Body of pancreas (tissue), 4 donors: ENCODE measurements around the gene TBC1D7. TPM values are rescaled to one million over a fixed set of nuclear protein-coding genes. Genes with fewer than 3 reads are reported as not detected.

Source experiments
- ATAC-seq: fragments of 150-250 bp; one replicate; pipeline ENCODE4 v1.9.1; 2016
- DNase-seq, 4 donors: peaks; one replicate each; pipeline ENCODE4 v3.0.0-alpha.2; 2019
- H3K27ac ChIP-seq, 4 donors: fragments of 200-600 bp; sonication (generic); 1 replicate in 3 of 4; 2 replicates in 1 of 4; pipeline versions ENCODE4 v1.5.1 to v1.6.1; 2016 to 2019; ENCODE audit warnings: mild to moderate bottlenecking in 1 of 4, mixed read lengths in 1 of 4, moderate library complexity in 1 of 4
- H3K27me3 ChIP-seq, 2 donors: fragments of 200-600 bp; sonication (generic); one replicate each; pipeline ENCODE4 v1.6.0; 2016; ENCODE audit warnings: mild to moderate bottlenecking in 1 of 2
- H3K36me3 ChIP-seq, 2 donors: fragments of 200-600 bp; sonication (generic); replicated peaks in 1 of 2; 2 replicates each; pipeline ENCODE4 v1.5.1; 2016; ENCODE audit warnings: low read depth in 2 of 2; ENCODE audit not compliant: insufficient read depth in 1 of 2
- H3K4me1 ChIP-seq: fragments of 200-600 bp; sonication (generic); one replicate; pipeline ENCODE4 v1.6.0; 2016
- H3K4me3 ChIP-seq, 2 donors: fragments of 200-600 bp; sonication (generic); 1 replicate in 1 of 2; 2 replicates in 1 of 2; pipeline ENCODE4 v1.5.1; 2016 to 2019
- H3K9me3 ChIP-seq, 3 donors: fragments of 200-600 bp; sonication (generic); 1 replicate in 2 of 3; 2 replicates in 1 of 3; pipeline ENCODE4 v1.5.1; 2016
- POLR2A ChIP-seq, 3 donors: fragments of 450-650 bp; IDR thresholded peaks; one replicate each; pipeline ENCODE4 v1.6.1; 2016; ENCODE audit warnings: antibody characterized with exemption in 3 of 3, mild to moderate bottlenecking in 2 of 3
- whole genome bisulfite sequencing, 2 donors: methylation state at CpG; one replicate each; pipeline ENCODE4 v1.1.5; 2017; 5-methylcytosine and 5-hydroxymethylcytosine counted together
- intact Hi-C: fragments of 100-400 bp; cut with DNase I; formaldehyde crosslinking; loops from one replicate; pipeline ENCODE4 v1.15.1; 2023
- total RNA-seq, 2 donors: library from RNA; depleted of rRNA; stranded (reverse); fragments of >200 nt; gene quantifications; one replicate each; pipeline ENCODE4 v1.1.0, GENCODE V29; 2016
- TF ChIP-seq, protein P1 (sequence below), 7 experiments: fragments of 450-650 bp in 4 of 7; fragments of 200-600 bp in 3 of 7; sonication (generic) in 3 of 7; IDR thresholded peaks; one replicate each; pipeline ENCODE4 v1.5.1; 2016 to 2019; ENCODE audit warnings: antibody characterized with exemption in 7 of 7

Gene TBC1D7
- total RNA-seq, 2 donors from 2014 or later: 12.5 to 15.2 TPM

- 71 to 78% methylated on average over 13 of the region's 13 CpGs for WGBS, 2 donors
- intact Hi-C loops: no loop called here
- Histone ChIP-seq H3K4me1 (no peaks in the 10 kb centered on the region), H3K36me3 (no peaks in the 10 kb centered on the region), H3K27ac (no peak overlapping the region), H3K4me3 (no peak overlapping the region), H3K9me3 (no peaks in the 10 kb centered on the region), H3K27me3 (no peaks in the 10 kb centered on the region)
- DNase-seq (no peak), ATAC-seq (no peak)
- TF ChIP-seq, protein P1, sequence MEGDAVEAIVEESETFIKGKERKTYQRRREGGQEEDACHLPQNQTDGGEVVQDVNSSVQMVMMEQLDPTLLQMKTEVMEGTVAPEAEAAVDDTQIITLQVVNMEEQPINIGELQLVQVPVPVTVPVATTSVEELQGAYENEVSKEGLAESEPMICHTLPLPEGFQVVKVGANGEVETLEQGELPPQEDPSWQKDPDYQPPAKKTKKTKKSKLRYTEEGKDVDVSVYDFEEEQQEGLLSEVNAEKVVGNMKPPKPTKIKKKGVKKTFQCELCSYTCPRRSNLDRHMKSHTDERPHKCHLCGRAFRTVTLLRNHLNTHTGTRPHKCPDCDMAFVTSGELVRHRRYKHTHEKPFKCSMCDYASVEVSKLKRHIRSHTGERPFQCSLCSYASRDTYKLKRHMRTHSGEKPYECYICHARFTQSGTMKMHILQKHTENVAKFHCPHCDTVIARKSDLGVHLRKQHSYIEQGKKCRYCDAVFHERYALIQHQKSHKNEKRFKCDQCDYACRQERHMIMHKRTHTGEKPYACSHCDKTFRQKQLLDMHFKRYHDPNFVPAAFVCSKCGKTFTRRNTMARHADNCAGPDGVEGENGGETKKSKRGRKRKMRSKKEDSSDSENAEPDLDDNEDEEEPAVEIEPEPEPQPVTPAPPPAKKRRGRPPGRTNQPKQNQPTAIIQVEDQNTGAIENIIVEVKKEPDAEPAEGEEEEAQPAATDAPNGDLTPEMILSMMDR (IDR thresholded peaks at IDR 0.05): no peak
- TF ChIP-seq POLR2A (IDR thresholded peaks at IDR 0.05): no peak
These were observed 26.1 kb upstream of the TBC1D7 start for GRCh38 chr6:13354331-13355042.

GRCh38 chr6:13352165-13352564 lies 23.8 kb upstream of the TBC1D7 start:
- DNase-seq: no peak
- H3K27me3 ChIP-seq: no peaks in the 10 kb centered on the region
- H3K36me3 ChIP-seq: no peaks in the 10 kb centered on the region
- no peaks in the 10 kb centered on the region for H3K4me1 ChIP-seq
- WGBS, 2 donors: 84 to 89% methylated on average over 9 of the region's 9 CpGs
- intact Hi-C loops: no loop called here
- no peak for ATAC-seq
- no peak for TF ChIP-seq POLR2A (IDR thresholded peaks at IDR 0.05)
- no peaks in the 10 kb centered on the region for H3K9me3 ChIP-seq
- H3K27ac ChIP-seq: no peak overlapping the region
- H3K4me3 ChIP-seq: no peak overlapping the region

GRCh38 chr6:13351271-13351670 lies 22.9 kb upstream of the TBC1D7 start:
- Histone ChIP-seq H3K9me3 (no peaks in the 10 kb centered on the region), H3K4me1 (no peaks in the 10 kb centered on the region), H3K36me3 (no peaks in the 10 kb centered on the region), H3K4me3 (no peak overlapping the region), H3K27me3 (no peaks in the 10 kb centered on the region), H3K27ac (no peak overlapping the region)
- intact Hi-C loops: no loop called here
- ATAC-seq: no peak
- TF ChIP-seq, protein P1 (IDR thresholded peaks at IDR 0.05): no peak
- TF ChIP-seq POLR2A (IDR thresholded peaks at IDR 0.05): no peak
- no peak for DNase-seq
- 72 to 75% methylated on average over 12 of the region's 12 CpGs for WGBS, 2 donors

DNA sequence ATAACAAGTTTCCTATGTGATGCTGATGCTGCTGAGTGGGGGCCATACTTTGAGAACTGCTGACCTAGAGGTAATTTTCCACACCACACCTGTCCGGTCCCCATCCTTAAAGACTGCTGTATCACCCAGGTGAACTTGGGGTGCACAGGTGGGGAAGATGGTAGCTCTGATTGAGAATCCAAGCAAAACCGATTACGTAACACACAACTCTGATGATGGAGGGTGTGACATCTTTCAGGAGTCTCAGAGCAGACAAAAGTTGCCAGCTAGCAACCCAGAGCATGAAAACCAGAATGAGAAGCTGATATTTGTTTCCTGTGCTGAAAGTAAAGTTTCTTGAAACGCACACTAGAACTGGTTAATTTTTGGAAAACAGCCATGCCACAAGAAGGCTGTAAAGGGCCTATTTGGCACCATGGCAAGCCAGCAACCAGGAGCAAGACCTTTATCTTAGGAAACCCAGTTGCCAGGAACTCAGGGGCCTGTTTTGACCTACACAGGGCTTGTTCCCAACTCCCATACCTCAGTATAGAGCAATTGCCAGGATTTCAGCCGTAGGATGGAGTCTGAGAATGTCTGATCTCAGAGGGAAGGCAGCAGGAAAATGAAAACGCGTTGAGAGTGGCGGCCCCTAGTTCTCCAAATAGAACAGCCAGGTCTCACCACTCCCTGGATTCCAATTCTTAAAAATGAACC lies 21.6 kb upstream of the TBC1D7 start:
- TF ChIP-seq POLR2A (IDR thresholded peaks at IDR 0.05): no peak
- TF ChIP-seq, protein P1 (IDR thresholded peaks at IDR 0.05): no peak
- no peak for DNase-seq
- H3K27ac ChIP-seq: no peak overlapping the region
- H3K4me3 ChIP-seq: no peak overlapping the region
- intact Hi-C loops: no loop called here
- H3K27me3 ChIP-seq: no peaks in the 10 kb centered on the region
- ATAC-seq: no peak
- H3K36me3 ChIP-seq: no peaks in the 10 kb centered on the region
- 88 to 89% methylated on average over 8 of the region's 8 CpGs for WGBS, 2 donors
- no peaks in the 10 kb centered on the region for H3K9me3 ChIP-seq
- H3K4me1 ChIP-seq: no peaks in the 10 kb centered on the region

- intact Hi-C loops: no loop called here
- no peaks in the 10 kb centered on the region for H3K27me3 ChIP-seq
- H3K4me1 ChIP-seq: no peaks in the 10 kb centered on the region
- no peaks in the 10 kb centered on the region for H3K36me3 ChIP-seq
- no peak overlapping the region for H3K27ac ChIP-seq
- WGBS, 2 donors: 60 to 76% methylated on average over 8 of the region's 8 CpGs
- ATAC-seq (no peak), DNase-seq (no peak)
- no peak for TF ChIP-seq POLR2A (IDR thresholded peaks at IDR 0.05)
- TF ChIP-seq, protein P1 (IDR thresholded peaks at IDR 0.05): no peak
- H3K4me3 ChIP-seq: no peak overlapping the region
- no peaks in the 10 kb centered on the region for H3K9me3 ChIP-seq
These were observed 20.2 kb upstream of the TBC1D7 start for GRCh38 chr6:13348334-13349113.
